ENCODE results near the gene SYT6. TPM values are rescaled to one million over a fixed set of nuclear protein-coding genes. Genes with fewer than 3 reads are reported as not detected.

The SYT6 gene
- total RNA-seq, 1 donor from 2014 or later, result not detected

DNA sequence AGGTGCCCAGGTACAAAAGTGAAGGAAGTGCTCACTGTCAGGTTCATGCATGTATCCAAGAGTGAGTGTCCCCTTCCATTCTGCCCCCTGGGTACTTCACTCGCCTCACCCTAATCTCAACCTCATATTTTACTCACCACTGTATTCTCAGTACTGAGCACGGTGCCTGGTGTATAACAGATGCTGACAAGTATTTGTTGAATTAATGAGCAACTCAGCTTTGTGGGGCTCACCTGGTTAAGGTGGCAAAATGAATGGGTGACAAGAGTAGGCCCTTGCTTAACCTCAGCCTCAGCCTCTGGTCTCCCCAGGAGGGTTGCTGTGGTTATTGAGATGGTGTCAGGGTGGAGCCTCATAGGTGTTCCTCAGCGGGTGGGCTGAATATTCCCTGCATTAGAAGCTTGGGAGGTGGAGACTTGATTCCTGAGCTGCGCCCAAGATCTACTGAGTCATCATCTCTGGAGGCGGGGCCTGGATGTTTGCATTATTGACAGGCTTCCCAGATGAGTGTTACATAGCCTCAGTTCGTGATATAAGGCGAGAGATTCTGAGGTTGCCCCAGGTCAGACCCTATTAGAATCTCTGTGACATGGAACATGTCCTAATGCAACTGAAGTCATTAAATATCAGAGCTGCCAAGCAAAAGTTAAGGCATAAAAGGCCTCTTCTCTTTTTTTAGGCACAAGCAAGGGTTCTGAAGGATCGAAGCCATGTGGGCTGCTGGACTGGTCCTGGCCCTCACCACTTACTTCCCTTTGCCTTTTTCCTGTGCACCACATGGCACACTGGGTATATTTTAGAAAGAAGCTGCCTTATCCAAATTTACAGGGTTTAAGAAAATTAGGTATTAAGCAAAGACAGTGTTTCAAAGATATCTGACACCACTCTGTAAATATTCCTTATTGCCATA lies 39.2 kb downstream of the SYT6 start:
- Mint-ChIP-seq H3K36me3 (ENCODE audit: unreplicated experiment) (no peaks in the 10 kb centered on the region), H3K27ac (ENCODE audit: unreplicated experiment) (no peak overlapping the region), H3K4me1 (ENCODE audit: unreplicated experiment) (peaks cover 20% of the 10 kb centered on the region), H3K4me3 (ENCODE audit: unreplicated experiment) (no peak overlapping the region), H3K27me3 (ENCODE audit: unreplicated experiment) (peaks cover 11% of the 10 kb centered on the region), H3K9me3 (ENCODE audit: unreplicated experiment) (no peaks in the 10 kb centered on the region)
- DNase-seq (ENCODE audit: extremely low spot score, unreplicated experiment), result no peak
- TF ChIP-seq, protein P1, sequence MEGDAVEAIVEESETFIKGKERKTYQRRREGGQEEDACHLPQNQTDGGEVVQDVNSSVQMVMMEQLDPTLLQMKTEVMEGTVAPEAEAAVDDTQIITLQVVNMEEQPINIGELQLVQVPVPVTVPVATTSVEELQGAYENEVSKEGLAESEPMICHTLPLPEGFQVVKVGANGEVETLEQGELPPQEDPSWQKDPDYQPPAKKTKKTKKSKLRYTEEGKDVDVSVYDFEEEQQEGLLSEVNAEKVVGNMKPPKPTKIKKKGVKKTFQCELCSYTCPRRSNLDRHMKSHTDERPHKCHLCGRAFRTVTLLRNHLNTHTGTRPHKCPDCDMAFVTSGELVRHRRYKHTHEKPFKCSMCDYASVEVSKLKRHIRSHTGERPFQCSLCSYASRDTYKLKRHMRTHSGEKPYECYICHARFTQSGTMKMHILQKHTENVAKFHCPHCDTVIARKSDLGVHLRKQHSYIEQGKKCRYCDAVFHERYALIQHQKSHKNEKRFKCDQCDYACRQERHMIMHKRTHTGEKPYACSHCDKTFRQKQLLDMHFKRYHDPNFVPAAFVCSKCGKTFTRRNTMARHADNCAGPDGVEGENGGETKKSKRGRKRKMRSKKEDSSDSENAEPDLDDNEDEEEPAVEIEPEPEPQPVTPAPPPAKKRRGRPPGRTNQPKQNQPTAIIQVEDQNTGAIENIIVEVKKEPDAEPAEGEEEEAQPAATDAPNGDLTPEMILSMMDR (IDR thresholded peaks at IDR 0.05), result no peak

DNA sequence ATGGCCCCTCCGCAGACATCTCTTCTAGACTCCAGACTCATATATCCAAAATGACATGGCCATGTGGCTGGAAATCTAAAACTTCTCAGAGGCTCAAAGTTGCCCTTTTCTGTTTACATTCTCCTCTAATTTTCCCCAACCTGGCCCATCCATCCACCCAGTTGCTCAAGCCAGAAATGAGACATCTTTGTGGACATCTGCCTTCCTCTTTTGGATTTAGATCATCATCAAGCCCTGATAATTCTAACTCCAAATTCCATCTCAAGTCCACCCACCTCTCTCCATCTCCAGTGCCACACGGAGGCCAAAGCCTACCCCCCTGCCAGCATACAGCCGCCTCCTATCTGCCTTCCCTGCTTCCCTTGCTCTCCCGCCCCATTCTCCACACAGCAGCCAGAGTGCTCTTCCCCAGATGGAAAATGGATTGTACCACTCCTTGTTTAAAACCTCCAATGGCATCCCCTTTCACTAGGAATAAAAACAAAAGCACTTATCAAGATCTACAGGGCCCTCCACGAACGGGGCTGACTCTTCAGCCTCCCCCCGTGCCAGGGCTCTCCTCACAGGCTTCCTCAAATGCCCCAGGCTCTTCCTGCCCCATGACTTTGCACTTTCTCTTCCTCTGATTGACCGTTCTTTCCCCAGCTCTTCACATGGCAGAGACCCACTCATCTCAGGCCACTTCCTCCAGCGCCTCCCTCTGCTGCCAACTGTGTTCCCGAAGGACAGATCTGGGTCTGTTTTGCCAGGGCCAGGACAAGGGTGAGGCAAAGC lies 40.1 kb downstream of the SYT6 start:
- TF ChIP-seq, protein P1 (IDR thresholded peaks at IDR 0.05), result no peak
- H3K4me3 Mint-ChIP-seq (ENCODE audit: unreplicated experiment), result no peak overlapping the region
- H3K27ac Mint-ChIP-seq (ENCODE audit: unreplicated experiment), result no peak overlapping the region

DNA sequence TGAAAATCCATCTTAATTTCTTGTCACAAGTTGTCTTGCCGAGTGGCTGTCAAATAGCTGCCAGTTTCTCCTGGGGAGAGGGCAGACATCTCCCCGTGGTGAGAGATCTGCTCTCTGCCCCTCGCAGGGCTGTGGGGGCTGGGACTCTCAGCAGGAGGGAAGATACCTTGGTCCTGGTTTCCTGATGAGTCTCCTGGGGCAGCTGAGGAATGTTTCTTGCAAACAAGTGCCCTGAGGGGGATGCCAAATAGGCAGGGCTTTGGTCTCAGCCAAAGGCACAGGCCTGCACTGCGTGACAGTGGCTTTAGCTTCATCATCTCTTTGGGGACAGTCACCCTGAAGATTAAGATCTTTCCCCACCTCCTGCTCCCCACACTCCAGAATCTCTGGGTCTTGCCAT lies 40.9 kb downstream of the SYT6 start:
- DNase-seq (ENCODE audit: extremely low spot score, unreplicated experiment), result no peak
- no peaks in the 10 kb centered on the region for H3K9me3 Mint-ChIP-seq (ENCODE audit: unreplicated experiment)
- TF ChIP-seq, protein P1 (IDR thresholded peaks at IDR 0.05), result no peak
- H3K4me1 Mint-ChIP-seq (ENCODE audit: unreplicated experiment), result peaks cover 20% of the 10 kb centered on the region
- H3K27me3 Mint-ChIP-seq (ENCODE audit: unreplicated experiment), result peaks cover 8% of the 10 kb centered on the region
- no peak overlapping the region for H3K27ac Mint-ChIP-seq (ENCODE audit: unreplicated experiment)
- no peaks in the 10 kb centered on the region for H3K36me3 Mint-ChIP-seq (ENCODE audit: unreplicated experiment)
- H3K4me3 Mint-ChIP-seq (ENCODE audit: unreplicated experiment), result no peak overlapping the region

More for the DNA sequence above, 40.1 kb downstream of the SYT6 start:
- DNase-seq (ENCODE audit: extremely low spot score, unreplicated experiment), result no peak
- H3K27me3 Mint-ChIP-seq (ENCODE audit: unreplicated experiment), result peaks cover 8% of the 10 kb centered on the region
- H3K36me3 Mint-ChIP-seq (ENCODE audit: unreplicated experiment), result no peaks in the 10 kb centered on the region
- H3K4me1 Mint-ChIP-seq (ENCODE audit: unreplicated experiment), result peaks cover 20% of the 10 kb centered on the region
- no peaks in the 10 kb centered on the region for H3K9me3 Mint-ChIP-seq (ENCODE audit: unreplicated experiment)

DNA sequence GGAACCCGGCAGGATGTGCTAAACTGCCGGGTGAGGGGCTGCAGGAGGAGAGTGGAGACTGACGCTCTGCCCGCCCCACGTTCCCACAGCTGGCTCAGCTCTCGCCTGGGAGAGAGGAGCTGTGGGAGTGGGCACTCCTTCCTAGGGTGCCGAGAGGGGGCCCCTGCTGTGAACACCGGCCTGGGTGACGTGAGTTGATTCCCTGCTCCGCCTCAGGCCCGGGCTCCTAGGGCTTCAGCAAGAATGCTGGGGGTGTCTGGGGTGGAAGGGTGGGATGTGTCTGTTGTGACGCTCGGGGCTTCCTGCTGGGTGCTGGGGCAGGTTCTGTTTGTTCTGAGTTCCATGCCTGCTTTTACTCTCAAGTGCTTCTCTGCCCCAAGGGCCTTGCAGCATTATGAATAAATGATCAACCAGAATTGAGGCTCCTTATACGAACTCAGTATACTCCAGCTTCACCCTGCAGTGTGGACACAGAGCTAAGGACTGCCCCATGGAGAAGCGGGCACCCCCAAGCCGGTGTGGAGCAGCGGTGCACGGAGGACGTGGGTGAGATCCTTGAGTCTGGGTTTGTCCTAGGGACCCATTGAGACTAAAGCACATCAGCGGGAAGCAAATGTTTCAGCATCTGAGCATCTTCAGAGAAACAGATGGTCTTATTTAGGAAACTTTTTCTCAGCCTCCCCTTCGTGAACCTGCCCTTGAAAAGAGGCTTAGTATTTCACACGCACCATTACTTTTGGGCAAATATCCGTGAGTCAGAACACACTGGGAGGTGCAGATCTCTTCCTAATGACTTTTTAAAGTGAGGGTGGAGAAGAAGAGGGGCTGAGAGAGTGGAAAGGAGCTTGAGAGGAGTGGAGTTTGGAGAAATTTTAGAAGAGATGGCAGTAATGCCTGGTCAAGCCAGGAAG lies 41.7 kb downstream of the SYT6 start:
- no peaks in the 10 kb centered on the region for H3K9me3 Mint-ChIP-seq (ENCODE audit: unreplicated experiment)
- no peak overlapping the region for H3K4me3 Mint-ChIP-seq (ENCODE audit: unreplicated experiment)
- TF ChIP-seq, protein P1 (IDR thresholded peaks at IDR 0.05), result no peak
- H3K4me1 Mint-ChIP-seq (ENCODE audit: unreplicated experiment), result peaks cover 20% of the 10 kb centered on the region
- no peaks in the 10 kb centered on the region for H3K36me3 Mint-ChIP-seq (ENCODE audit: unreplicated experiment)
- peaks cover 8% of the 10 kb centered on the region for H3K27me3 Mint-ChIP-seq (ENCODE audit: unreplicated experiment)
- no peak for DNase-seq (ENCODE audit: extremely low spot score, unreplicated experiment)
- no peak overlapping the region for H3K27ac Mint-ChIP-seq (ENCODE audit: unreplicated experiment)

Measured in osteocyte (in vitro differentiated cells).